ENCODE data around the gene QSOX2. TPM values are rescaled to one million over a fixed set of nuclear protein-coding genes. Genes with fewer than 3 reads are reported as not detected.

Gene QSOX2
- total RNA-seq, 1 donor: 11.0 TPM

DNA sequence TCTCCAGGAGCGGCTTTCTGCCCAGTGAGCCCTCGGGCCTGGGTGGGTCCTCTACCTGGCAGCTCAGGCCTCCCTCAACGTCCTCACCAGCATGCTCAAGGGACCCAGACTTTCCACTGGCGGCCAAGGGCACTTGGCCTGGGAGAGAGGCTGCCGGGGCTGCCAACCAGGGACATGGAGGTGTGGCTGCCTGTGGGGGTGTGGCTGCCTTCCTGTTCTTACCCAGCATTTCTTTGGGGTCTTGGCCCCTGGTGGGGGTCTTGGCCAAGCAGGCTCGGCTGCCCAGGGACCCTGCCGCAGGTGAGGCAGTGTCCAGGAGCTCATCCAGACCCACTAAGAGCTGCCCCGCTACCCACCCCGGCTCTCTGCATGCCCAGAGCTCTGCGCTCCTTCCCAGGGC, 7.2 kb upstream of the QSOX2 start:
- DNase-seq (ENCODE audit: low read depth in 2 of 3, low spot score in 2 of 3): no peak

DNA sequence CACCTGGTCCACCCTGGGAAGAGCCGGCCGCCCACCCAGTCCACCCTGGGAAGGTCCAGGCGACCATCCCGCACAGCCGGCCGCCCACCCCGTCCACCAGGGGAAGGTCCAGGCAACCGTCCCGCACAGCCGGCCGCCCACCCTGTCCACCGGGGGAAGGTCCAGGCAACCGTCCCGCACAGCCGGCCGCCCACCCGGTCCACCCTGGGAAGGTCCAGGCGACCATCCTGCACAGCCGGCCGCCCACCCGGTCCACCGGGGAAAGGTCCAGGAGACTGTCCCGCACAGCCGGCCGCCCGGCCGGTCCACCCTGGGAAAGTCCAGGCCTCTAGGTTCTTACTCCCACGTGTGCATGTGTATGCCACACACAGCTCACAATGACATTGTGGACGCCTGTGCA, 6.7 kb upstream of the QSOX2 start:
- no peak for DNase-seq (ENCODE audit: low read depth in 2 of 3, low spot score in 2 of 3)

DNA sequence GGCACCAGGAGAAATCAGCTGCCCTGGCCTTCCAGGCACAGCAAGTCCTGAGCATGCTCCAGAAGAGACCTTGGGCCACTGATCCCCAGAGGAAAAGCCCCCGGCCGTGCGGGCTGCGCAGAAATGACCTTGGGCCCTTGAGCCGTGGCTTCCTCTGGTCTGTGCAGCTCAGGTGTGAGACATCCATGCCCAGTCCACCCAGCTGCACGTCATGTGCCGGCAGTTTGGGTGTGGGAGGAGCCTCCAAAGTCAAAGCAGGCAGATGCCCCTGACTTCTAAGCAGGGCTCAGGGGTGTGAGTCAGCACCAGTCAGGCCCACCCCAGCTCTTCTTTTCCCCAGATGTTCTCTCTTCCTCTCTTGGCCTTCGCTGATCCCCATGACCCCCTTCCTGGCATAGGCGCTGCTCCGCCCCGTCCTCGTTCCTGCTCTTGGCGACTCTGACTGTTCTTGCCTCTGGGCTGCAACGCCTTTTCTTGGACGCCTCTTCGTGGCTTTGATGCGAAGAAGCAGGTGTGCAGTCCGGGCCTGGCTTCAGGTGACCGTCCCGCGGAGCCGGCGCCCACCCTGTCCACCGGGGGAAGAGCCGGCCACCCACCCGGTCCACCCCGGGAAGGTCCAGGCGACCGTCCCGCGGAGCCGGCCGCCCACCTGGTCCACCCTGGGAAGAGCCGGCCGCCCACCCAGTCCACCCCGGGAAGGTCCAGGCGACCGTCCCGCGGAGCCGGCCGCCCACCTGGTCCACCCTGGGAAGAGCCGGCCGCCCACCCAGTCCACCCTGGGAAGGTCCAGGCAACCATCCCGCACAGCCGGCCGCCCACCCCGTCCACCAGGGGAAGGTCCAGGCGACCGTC, 5.9 kb upstream of the QSOX2 start:
- no peak for DNase-seq (ENCODE audit: low read depth in 2 of 3, low spot score in 2 of 3)

DNA sequence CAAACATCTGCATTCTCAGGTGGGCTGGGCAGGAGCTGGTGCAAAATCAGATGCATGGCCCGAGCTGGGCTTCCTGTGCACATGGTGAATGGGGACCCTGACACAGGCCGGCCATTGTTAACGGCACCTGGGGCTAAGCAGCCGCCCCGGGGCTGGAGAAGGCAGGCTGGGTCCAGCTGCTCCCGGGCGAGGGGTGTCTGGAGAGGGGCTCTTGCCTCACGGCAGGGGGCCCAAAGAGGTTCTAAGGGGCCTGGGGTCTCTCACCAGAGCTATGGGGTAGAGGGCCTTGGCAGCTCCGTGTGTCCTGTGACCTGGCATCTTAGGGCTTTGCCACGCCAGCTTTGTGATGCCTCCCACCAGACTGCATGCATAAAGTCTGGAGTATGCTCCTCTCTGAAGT, 5.1 kb upstream of the QSOX2 start:
- DNase-seq (ENCODE audit: low read depth in 2 of 3, low spot score in 2 of 3): no peak

DNA sequence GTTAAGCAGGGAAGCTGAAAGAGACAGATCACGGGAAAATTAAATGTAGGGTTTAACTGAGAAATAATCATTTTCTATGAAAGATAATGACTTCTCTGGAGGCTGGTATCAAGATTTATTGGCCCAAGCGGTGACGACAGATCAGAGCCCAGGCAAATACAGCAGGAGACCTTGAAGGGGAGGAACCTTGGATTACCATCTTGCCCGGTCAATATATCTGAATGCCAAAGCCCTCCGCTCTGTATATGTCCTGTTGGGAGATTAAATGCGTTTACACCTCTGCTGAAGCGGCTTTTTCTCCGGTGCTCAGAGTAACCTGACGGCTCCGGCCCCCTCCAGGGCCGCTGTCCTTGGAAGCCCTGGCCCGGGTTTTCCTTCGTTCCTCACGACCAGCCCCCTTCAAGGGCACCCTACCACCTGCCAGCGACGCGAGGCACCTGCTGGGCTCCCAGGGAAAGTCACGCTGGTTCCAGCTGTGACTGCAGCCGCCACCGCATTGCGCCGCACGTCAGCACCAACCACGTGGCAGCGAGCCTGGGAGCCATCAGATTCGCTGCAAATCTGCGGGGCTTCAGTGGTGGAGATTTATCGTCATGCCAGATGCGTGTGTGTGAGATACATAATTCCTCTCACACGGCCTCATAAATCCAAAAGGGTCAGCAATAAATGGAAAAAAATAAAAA, 4.4 kb upstream of the QSOX2 start:
- no peak for DNase-seq (ENCODE audit: low read depth in 2 of 3, low spot score in 2 of 3)

DNA sequence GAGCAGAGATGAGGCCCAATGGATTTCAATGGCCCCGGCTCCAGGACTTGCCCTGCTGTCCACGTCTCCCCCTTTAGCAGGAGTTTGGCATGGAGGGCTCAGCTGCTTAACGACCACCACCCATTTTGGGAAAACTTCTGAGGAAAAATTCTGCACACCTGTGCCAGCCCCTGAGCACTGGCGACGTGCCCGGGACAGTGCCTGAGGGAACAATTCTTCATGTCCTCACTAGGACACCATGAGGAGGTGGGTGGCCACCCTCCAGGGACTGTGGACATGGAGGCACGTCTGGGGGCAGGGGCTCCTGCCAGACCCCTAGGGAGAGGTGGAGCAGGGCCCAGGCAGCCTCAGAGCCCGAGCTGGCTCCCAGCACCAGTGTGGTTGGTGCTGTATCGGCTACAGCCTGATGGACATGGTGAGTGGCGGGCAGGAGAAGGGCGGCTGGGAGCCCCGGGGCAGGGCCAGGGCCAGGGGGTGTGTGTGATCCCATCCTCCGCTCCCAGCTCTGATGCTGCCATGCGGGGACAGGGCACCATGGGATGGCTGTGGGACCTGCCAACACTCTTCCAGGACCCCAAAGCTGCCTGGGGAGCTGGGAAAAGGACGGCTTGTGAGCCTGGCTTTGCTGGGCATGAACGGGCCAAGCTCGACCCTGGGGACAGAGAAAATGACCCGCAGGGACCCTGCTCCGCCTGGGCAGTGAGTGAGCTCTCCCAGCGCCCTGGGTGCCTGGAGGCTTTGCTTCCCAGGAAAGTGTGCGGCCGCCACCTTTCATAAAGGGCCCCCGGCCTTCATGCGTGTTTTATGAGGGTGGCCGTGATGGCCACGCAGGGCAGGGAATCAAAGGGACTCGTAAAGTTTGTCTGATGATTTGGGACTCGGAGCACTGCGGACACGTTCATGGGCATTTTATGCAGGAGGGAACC, 3.6 kb upstream of the QSOX2 start:
- no peak for DNase-seq (ENCODE audit: low read depth in 2 of 3, low spot score in 2 of 3)

DNA sequence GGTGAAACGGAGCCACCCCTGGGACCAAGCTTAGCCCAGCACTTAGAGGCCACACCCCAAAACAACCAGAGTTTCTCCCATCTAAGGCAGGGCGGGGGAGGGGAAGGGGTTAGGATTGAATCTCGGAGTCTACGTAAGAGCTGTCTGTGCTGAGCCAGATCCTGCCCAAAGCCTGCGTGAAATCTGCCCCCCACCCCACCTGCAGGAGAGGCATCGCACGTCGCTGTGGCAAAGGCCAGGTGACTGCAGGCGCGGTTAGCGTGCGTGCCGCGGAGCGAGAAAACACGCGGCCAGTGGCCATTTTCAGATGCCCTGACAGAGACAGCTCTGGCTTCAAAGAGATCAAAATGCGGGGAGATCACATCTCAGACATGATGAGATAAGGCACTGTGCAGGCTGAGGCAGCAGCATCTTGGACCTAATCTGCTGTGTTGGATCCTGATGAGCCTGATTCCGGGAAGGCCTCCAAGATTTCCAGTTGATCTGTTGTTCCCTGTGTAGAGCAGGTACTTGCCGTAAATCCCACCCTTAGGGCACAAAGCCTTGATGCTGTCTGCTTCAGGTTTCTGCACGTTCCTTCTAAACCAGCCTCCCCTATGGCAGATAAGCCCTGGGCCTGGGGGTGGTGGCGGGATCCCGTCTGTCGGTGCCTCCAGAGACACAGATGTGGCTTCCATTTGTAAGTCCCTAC, 2.5 kb upstream of the QSOX2 start:
- DNase-seq (ENCODE audit: low read depth in 2 of 3, low spot score in 2 of 3): no peak

DNA sequence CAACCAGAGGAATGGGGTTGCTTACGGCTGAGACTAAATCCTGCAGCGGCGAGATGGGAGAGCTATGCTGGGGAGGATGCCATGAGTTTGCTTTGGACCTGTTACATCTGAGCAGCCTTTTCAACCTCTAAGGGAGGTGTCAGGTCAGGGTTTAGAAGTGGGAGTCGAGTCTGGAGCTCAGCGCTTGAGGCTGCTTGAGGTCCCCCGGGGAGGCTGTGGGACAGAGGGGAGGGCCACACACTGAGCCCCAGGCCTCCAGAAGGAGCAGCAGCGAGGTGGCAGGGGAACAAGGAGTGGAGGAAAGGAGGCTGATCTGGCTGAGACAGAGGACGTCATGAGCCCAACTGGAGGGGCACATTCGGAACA, 1.9 kb upstream of the QSOX2 start:
- DNase-seq (ENCODE audit: low read depth in 2 of 3, low spot score in 2 of 3): no peak

DNA sequence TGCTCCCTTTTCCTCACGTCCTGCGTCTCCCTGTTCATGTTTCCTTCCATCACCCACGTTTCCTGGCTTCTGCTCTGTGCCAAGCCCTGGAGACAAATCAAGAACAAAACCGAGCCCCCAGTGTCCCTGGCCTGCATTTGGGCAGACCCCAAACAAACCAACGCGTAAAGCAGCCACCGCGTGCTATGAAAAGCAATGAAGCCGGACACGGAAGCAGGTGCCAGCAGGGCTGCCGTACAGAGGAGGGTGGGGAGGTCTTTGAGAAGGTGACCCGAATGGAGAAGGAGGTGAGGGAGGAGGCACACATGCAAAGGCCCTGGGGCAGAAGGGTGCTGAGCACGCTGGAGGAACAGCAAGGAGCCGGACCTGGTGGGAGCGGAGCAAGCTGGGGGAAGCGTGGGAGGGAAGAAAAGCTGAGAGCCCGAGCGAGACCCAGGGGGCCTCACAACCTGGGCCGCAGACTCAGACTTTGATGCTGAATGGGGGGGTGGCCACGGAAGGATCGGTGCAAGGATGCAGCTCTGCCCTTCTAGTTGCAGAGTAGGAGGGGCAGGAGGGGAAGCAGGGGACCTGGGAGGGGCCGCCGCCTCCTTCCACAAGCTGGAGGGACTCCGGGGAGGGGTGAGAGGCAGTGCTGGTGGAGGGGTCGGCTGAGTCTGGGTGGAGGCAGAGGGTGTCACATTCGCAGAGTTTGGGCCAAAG, 1.4 kb upstream of the QSOX2 start:
- DNase-seq (ENCODE audit: low read depth in 2 of 3, low spot score in 2 of 3): no peak

DNA sequence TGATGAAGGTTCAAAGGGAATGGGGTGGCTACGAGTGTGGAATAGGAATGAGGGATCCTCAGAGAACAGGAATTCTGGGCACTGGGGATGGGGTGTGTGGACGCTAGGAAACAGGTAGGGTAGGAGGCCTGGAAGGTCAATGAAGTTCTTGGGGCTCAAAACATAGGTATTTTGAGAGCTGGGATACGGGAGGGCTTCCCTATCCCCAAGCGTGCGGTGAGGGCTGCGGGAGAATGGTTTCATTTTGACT, 718 bp downstream of the QSOX2 start:
- no peak for DNase-seq (ENCODE audit: low read depth in 2 of 3, low spot score in 2 of 3)

DNA sequence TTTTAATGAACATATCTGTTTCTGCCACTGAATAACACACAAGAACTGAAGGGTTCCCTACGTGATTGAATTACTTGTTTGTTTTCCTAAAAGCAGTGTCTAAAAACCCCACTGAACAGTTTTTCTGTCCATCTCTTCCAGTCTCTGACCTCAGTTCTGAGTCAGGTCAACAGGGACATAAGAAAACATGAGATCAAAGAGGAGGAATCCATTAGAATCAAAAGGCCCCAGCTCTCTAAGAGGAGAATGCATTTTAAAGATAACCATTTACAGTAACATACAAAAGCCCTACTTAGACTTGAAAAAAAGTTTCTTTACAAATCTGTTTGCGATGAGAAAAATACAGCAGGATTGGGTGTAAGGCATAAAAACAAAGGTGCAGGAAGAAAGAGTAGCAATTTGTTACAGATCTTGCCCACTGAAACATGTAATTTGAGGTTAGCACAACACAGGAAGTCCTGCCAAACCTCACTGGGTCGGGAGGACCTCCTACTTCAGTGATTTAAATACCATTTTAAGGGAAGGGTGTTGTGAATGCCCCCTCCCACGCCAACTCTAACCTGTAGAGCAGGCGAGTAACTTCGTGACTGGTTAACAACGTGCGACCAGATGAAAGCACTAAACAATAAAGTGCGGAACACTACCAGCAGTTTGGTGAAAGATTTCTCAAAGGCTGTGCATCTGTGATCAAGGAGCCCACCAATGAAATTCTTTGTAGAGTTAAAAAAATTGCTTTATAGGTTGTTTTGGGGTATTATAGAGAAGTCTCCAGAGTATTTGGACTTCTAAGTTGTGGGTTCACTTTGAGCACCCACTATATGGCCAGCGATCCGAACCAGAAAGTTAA, 1.3 kb downstream of the QSOX2 start:
- peak in 1 of 3 donors; percentile 26 for DNase-seq (ENCODE audit: low read depth in 2 of 3, low spot score in 2 of 3)

DNA sequence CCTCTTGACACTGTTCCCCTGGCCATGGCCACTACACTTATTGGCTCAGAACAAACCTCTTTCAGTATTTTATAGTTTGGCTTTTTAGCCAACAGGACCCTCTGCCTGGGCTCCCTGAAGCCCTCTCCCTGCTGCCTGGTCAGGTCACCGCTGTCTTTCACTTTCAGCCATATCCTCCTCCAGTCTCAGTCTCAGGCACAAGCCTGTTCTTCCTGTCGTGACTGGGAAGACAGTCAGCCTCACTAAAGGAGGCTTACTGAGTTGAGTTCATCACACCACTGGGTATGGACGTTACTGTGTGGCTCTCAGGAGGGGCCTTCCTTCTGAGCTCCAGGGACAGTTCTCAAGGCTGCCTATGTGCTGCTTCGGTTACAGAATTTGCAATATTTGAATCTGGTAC, 2.0 kb downstream of the QSOX2 start:
- no peak for DNase-seq (ENCODE audit: low read depth in 2 of 3, low spot score in 2 of 3)

DNA sequence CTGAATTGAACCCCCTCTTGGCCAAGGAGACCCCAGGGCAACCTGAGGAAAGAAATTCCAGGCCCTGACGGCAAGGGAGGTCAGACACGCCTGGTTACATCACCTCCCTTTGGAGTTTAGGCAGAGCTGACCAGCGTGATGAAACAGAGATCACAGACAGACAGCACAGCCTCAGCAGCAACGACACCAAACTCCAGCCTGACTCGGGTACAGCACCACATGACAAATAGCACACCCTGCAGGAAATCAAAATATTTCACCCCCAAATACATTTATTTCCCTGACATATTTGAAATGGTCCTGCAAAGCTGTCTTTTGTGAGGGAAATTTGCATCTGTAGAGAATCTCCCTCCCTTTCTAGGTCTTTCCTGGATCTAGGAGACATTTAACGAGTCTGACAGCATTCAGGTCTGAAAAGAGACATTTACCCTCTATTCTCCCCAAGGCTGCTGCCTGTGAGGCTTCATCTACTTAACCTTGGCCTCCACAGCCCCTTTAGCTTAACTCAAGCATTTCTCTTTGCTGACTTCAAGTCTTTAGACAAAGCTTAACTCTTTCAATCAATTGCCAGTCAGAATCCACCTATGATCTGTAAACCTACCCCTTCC, 2.6 kb downstream of the QSOX2 start:
- DNase-seq (ENCODE audit: low read depth in 2 of 3, low spot score in 2 of 3): peak in 1 of 3 donors; percentile 34

DNA sequence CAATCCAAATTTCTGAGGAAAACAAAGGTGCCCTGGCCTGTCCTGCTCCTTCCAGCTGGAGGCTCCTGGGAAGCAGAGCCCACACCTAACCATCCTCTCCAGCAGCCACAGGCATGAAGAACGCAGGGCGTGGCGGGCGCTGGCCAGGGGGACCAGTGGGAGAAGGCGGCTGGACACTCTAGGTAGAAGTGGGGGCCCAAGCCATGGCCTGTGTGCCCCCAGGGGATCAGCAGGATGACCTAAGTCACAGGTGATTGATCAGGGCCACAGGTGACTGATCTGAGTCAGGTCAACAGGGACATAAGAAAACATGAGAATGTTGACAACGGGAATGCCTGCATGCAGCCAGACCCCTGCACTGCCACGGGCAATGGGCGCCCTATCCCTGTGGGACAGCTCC, 3.4 kb downstream of the QSOX2 start:
- DNase-seq (ENCODE audit: low read depth in 2 of 3, low spot score in 2 of 3): no peak

DNA sequence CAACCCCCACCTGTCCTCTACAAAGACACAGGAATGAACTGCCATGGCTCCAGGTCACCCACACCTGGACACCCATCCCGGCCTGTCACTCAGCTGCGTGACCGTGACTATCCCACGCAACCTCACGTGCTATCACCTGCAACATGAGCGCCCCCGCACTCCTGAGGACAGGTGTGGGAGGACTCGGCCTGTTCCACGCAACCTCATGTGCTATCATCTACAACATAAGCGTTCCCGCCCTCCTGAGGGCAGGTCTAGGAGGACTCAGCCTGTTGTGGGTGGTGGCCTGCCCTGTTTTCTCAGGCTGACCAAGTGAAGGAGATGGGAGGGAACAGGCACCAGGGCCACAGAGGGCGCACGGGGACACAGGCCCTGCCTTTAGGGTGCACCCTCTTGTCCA, 4.1 kb downstream of the QSOX2 start:
- DNase-seq (ENCODE audit: low read depth in 2 of 3, low spot score in 2 of 3): no peak

DNA sequence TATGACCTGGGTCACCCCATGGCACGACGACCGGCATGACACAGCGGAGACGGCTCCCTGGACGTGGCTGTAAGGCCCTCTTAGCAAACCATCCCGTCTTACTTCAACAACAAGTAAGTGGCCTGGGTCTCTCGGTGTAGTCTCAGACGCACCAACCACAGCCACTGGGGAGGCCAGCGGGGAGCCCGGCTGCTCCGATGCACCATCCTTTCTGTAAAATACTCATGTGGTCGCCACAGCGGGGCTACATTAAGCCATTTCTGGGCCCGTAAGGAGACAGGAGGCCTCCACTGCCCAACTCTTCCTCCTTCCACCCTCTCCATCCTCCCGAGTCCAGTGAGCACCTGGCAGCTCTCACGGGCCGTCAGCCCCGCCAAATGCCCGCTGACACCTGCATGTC, 4.7 kb downstream of the QSOX2 start:
- DNase-seq (ENCODE audit: low read depth in 2 of 3, low spot score in 2 of 3): no peak

DNA sequence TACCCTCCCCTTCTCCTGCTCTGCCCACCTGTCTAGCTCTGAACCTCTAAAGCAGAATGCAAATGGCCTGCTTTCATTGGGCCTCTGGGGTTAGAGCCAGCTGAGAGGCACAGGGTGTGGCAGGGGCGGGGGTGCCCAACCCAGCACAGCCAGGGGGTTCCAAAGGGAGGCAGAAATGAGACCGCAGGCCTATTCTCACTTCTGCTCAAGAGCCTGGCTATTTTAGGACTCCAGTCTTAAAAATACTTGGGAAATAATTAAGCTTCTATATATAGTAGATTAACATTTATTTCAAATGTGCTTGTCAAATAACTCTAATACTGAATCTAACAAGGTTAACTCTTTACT, 5.7 kb downstream of the QSOX2 start:
- DNase-seq (ENCODE audit: low read depth in 2 of 3, low spot score in 2 of 3): no peak

DNA sequence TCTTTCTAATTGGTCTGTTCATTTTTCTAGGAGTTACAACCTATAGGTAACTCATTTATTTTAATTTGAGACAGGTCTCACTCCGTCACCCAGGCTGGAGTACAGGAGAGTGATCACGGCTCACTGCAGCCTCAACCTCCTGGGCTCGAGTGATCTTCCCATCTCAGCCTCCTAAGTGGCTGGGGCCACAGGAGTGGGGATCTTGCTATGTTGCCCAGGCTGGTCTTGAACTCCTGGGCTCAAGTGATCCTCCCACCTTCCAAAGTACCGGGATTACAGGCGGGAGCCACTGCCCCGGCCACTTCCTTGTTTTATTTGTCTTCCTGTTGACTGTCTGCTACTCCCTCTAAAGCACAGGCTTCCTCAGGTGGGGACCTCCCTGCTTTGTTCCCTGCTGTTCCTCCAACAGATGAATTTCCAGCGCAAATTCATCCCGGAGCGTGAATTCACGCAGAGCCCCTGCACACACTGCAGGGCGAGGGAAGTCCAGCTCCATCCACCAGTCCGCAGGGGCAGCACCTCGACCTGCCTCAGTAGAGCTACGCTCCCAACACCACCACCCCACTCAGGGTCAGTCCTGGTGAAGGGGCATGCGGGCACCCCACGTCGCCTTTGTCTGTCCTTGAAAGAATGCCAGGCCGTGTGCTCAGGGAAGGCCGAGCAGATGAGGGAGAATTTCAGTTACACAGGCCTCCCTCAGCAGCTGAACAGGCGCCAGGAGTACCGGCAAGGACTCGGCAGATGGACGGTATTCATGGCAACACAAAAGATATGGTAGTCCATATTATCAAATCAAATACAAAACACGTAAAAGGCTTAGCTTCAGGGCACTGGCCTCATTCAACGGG, 6.3 kb downstream of the QSOX2 start:
- DNase-seq (ENCODE audit: low read depth in 2 of 3, low spot score in 2 of 3): no peak

Measured in hematopoietic multipotent progenitor cell (in vitro differentiated cells).